HG02884 (cell line): ENCODE results near the gene MORC2.

Experiments
- ATAC-seq: cut with Tn5 transposase; IDR thresholded peaks from one replicate; pipeline ENCODE4 v1.9.1; 2021; ENCODE audit warnings: mild to moderate bottlenecking, moderate library complexity; ENCODE audit not compliant: unreplicated experiment

MORC2 gene

GRCh38 chr22:30875481-30876215 lies 92.9 kb downstream of the MORC2 start:
- no peak for ATAC-seq
